Measurements from ENCODE around the gene MYH13.

MYH13 gene

DNA sequence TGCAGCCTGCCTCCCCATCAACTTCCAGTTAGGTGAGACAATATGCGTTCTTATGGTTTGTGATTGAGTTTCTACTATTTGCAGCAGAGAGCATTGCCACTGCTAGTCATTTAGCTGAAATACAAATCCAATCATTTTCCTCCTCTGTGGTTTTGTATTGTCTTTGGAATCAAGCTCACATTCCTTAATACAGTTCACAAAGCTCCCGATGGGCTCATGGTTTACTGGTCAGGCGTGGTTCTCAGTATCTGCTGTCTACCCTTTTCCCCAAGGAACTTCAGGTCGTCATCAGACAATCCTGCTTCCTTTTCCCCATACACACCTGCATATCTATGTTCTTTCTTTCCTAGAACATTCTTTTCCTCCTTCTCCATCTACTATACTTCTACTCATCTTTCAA is 104.8 kb downstream of the MYH13 start:
- no peak for TF ChIP-seq POLR2A (IDR thresholded peaks at IDR 0.05; ENCODE audit: low read depth, low read length)
- DNase-seq (ENCODE audit: insufficient read length, low spot score) (no peak), FAIRE-seq (no peak)

DNA sequence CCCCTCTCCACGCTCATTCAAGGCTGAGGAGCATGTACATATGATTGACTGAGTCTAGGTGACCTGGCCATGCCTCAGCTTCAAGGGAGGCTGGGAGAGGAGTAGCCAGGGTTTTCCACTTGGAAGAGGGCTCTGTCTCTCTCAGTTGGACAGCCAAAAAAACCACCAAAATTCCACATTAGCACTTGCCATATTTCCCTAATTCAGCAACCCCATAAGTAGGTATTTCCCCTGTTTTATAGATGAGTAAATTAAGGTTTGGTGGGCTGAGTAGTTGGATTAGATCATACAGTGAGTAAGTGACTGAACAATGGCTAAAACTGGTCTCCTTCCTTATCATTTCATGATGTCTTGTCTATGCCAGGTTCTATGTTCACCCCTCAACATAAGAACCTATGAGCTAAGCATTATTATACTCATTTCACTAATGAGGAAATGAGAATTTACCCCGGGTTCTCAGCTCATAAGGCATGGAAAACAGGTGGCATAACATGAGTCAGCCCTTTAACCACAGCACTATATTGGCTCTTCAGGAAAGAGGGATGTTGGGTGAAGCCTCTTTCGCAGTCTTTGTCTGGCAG is 106.4 kb downstream of the MYH13 start:
- TF ChIP-seq POLR2A (IDR thresholded peaks at IDR 0.05; ENCODE audit: low read depth, low read length): no peak
- no peak for FAIRE-seq
- DNase-seq (ENCODE audit: insufficient read length, low spot score): no peak

DNA sequence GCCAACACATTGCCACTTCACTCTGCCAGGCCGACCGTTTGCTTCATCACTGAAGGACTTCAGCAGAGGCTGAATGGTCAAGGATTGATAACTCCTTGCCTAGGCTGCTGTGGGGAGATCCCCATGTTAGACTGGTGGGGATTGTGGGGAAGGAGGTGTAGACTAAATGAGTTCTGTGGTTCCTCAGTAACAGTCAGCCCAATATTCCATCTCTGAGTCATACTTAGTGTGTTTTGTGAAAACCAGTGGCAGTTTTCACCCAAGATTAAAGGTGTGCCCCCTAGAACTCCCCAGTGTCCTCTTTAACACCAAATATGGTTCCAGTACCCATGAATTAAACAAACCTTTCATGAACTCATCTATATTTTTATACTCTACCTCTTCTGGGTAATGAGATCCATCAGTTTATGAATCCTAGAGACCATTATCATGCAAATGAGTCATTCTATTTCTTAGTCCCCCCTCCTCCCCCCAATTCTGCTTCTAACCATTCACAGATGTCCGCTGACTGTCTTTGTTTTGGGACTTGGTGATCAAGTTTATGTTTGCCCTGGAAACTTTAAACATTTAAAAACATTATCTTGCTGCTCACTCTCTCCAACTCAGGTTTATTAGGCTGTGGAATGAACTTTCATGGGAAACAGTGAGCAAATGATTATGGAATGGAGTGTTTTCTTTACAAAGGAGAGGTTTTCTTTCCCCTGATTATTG is 107.6 kb downstream of the MYH13 start:
- TF ChIP-seq POLR2A (IDR thresholded peaks at IDR 0.05; ENCODE audit: low read depth, low read length): no peak
- DNase-seq (ENCODE audit: insufficient read length, low spot score): no peak
- FAIRE-seq: no peak

DNA sequence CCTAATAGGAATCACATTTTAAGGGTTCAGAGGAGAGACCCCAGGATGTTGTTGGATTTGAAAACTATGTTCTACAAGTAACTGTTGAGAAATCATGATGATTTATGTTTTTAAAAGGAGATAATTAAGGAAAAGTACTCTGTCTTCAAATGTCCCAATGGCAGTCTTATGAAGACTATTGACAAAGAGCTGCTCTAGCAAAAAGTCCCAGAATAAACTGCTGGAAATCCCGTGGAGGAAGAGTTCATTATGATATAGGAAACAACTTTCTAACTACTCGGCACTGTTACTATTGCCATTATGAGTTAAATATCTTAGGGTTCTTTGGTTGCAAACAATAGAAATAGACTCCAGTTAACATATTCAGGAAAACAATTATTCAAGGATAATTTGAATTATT is 108.8 kb downstream of the MYH13 start:
- DNase-seq (ENCODE audit: insufficient read length, low spot score) (no peak), FAIRE-seq (no peak)
- no peak for TF ChIP-seq POLR2A (IDR thresholded peaks at IDR 0.05; ENCODE audit: low read depth, low read length)

DNA sequence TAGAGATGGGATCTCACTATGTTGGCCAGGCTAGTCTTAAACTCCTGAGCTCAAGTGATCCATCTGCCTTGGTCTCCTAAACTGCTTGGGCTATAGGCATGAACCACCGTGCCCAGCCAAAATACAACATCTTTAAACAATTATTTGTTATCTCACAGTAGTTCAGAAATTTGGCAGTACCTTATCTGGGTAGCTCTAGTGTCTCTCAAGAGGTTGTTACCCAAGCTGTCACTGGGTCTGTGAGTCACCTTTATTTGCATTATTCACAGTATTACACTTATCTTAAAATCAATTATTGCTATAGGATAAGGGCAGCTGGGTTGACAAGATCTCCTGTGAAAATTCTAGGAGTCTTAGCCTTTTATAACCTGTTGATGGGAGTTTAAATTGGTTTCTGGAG is 110.4 kb downstream of the MYH13 start:
- DNase-seq (ENCODE audit: insufficient read length, low spot score) (no peak), FAIRE-seq (no peak)
- TF ChIP-seq POLR2A (IDR thresholded peaks at IDR 0.05; ENCODE audit: low read depth, low read length): no peak

DNA sequence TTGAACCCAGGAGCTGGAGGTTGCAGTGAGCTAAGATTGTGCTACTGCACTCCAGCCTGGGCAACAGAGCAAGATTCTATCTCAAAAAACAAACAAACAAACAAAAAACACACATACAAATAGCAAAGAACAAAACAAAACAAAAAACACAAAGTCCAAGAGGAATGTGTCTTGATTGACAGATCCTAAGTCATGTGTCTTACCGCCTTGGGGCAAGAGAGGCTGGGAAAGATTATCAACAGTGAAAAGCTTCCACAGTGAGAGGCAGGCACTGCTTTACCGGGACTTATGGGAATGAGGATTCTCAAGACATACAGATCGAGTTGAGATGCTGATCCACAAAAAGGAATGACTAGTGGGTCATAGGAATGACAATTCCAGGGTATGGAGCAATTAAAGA is 111.7 kb downstream of the MYH13 start:
- no peak for TF ChIP-seq POLR2A (IDR thresholded peaks at IDR 0.05; ENCODE audit: low read depth, low read length)
- no peak for FAIRE-seq
- no peak for DNase-seq (ENCODE audit: insufficient read length, low spot score)

DNA sequence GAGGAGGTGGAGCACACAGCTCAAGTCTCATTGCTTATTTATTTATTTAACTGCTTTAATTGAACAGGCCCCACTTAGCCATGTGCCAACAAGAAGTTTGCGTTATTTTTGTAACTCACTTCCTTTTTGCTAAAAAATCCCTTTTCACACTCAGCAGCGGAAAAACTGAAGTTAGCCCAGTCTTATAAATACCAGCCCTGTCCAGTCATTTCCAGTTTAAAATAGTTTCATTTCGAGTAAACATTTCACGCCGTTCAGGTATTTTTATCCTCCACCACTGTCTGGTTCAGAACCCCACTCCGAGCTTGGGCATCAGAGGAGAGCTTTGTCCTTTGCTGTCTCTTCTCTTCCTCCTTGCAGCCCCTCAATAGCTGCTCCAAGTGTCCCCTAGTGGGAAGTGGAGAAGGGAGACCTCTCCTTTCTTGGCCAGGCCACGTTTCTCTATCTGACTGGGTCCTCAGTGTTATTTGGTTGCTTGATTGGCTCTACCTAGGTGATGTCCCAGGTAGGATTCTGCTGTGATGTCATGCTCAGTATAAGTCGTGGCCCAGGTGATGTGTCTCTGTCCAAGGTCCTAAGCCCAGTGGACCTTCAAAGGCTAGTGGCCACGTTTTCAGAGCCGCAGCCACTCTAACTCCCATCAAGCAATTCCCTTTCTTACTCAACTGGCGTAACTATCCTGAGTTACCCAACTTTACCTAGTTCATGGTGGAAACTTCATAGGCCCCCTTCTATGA is 121.4 kb downstream of the MYH13 start:
- no peak for FAIRE-seq
- no peak for TF ChIP-seq POLR2A (IDR thresholded peaks at IDR 0.05; ENCODE audit: low read depth, low read length)
- DNase-seq (ENCODE audit: insufficient read length, low spot score): no peak
